GM23338 (cell line): ENCODE data around the gene ABCB8.
"Not testable (repeated sequence)": the region's sequence is repeated elsewhere in the genome, so short reads cannot be mapped to it uniquely, and the experiment has no call there.

Experiments used
- CTCF ChIP-seq, 2 experiments: fragments of 200-600 bp in 1 of 2; sonication (generic) in 1 of 2; conservative IDR thresholded peaks; 2 replicates each; pipeline versions ENCODE4 v1.5.1 to v1.6.1; 2016 to 2017; ENCODE audit warnings: antibody characterized with exemption in 2 of 2, low read depth in 2 of 2, mild to moderate bottlenecking in 2 of 2, moderate library complexity in 1 of 2
- EZH2 ChIP-seq: fragments of 200-600 bp; sonication (generic); IDR thresholded peaks from one replicate; pipeline ENCODE4 v1.8.0; 2017; ENCODE audit warnings: antibody characterized with exemption, mild to moderate bottlenecking, low read depth; ENCODE audit not compliant: unreplicated experiment
- ZNF114 ChIP-seq: fragments of 250-450 bp; sonication (Bioruptor Pico); IDR thresholded peaks from 2 replicates; pipeline ENCODE4 v1.5.0; 2020; ENCODE audit warnings: mild to moderate bottlenecking, moderate library complexity
- TF ChIP-seq, protein P1 (sequence below): IDR thresholded peaks from 2 replicates; pipeline ENCODE4 v1.6.1; 2016; ENCODE audit warnings: antibody characterized with exemption

DNA sequence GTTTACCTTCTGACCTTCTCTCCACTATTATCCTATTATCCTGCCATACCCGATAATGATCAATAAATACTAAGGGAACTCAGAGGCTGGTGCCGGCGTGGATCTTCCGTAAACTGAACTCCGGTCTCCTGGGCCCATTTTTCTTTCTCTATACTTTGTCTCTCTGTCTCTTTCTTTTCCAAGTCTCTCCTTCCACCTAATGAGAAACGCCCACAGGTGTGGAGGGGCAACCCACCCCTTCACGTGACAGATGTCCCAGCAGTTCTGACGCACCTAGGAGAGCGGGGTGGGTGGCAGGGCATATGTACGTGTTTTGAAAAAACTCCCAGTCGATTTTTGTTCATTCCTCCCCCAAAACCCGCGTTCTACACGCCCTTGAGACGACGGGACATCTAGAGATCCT is 521 bp upstream of the ABCB8 start:
- not testable (repeated sequence) for TF ChIP-seq CTCF (conservative IDR thresholded peaks at IDR 0.05; ENCODE audit: low read depth in 2 of 2); EZH2; ZNF114 (CRISPR knock-in tag)
- TF ChIP-seq, protein P1, sequence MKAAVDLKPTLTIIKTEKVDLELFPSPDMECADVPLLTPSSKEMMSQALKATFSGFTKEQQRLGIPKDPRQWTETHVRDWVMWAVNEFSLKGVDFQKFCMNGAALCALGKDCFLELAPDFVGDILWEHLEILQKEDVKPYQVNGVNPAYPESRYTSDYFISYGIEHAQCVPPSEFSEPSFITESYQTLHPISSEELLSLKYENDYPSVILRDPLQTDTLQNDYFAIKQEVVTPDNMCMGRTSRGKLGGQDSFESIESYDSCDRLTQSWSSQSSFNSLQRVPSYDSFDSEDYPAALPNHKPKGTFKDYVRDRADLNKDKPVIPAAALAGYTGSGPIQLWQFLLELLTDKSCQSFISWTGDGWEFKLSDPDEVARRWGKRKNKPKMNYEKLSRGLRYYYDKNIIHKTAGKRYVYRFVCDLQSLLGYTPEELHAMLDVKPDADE: not testable (repeated sequence)
